Neural cell (in vitro differentiated cells): Measurements from ENCODE around the gene TMTC3. TPM values are rescaled to one million over a fixed set of nuclear protein-coding genes. Genes with fewer than 3 reads are reported as not detected.

Experiments used
- H2AFZ ChIP-seq: fragments of 200-600, 300-800 bp; sonication (generic), shearing (Covaris generic); 2 replicates; pipeline ENCODE4 v1.6.0; 2014; ENCODE audit warnings: low read depth, mild to moderate bottlenecking, antibody characterized with exemption, low read length, moderate library complexity
- H3F3A ChIP-seq: fragments of 200-600 bp; shearing (Covaris generic); 2 replicates; pipeline ENCODE4 v1.6.1; 2016; ENCODE audit warnings: mild to moderate bottlenecking, moderate library complexity, mixed read lengths, antibody characterized with exemption, low read length; ENCODE audit not compliant: insufficient read depth, poor library complexity, severe bottlenecking
- H3K27ac ChIP-seq: fragments of 200-600, 300-800 bp; sonication (generic), shearing (Covaris generic); 2 replicates; pipeline ENCODE4 v1.5.1; 2014; ENCODE audit warnings: mild to moderate bottlenecking, low read length, moderate library complexity
- H3K27me3 ChIP-seq: fragments of 300-800, 200-600 bp; sonication (generic), shearing (Covaris generic); 2 replicates; pipeline ENCODE4 v1.6.0; 2014; ENCODE audit warnings: mild to moderate bottlenecking, low read depth, low read length, moderate library complexity; ENCODE audit not compliant: insufficient read depth
- H3K36me3 ChIP-seq: fragments of 300-800, 200-600 bp; sonication (generic), shearing (Covaris generic); 2 replicates; pipeline ENCODE4 v1.5.1; 2014; ENCODE audit warnings: mild to moderate bottlenecking, antibody characterized with exemption, low read length, moderate library complexity; ENCODE audit not compliant: insufficient read depth
- H3K4me2 ChIP-seq: fragments of 300-800, 200-600 bp; sonication (generic), shearing (Covaris generic); 2 replicates; pipeline ENCODE4 v1.6.0; 2014; ENCODE audit warnings: mild to moderate bottlenecking, low read length
- H3K4me3 ChIP-seq: fragments of 300-800, 200-600 bp; sonication (generic), shearing (Covaris generic); 2 replicates; pipeline ENCODE4 v1.5.1; 2014; ENCODE audit warnings: mild to moderate bottlenecking, low read length, moderate library complexity
- H3K79me2 ChIP-seq: fragments of 200-600 bp; shearing (Covaris generic); replicated peaks from 2 replicates; pipeline ENCODE4 v1.6.0; 2014; ENCODE audit warnings: mild to moderate bottlenecking, low read length, moderate library complexity; ENCODE audit not compliant: insufficient read depth
- H3K9ac ChIP-seq: fragments of 300-800, 200-600 bp; sonication (generic), shearing (Covaris generic); 2 replicates; pipeline ENCODE4 v1.6.1; 2016; ENCODE audit warnings: mild to moderate bottlenecking, low read length, mixed read lengths
- H3K9me2 ChIP-seq: fragments of 200-600 bp; shearing (Covaris generic); 2 replicates; pipeline ENCODE4 v1.6.1; 2016; ENCODE audit warnings: mild to moderate bottlenecking, low read length, mixed read lengths; ENCODE audit not compliant: insufficient read depth
- H3K9me3 ChIP-seq: fragments of 200-600, 300-800 bp; sonication (generic), shearing (Covaris generic); 2 replicates; pipeline ENCODE4 v1.6.1; 2016; ENCODE audit warnings: mild to moderate bottlenecking, mixed run types, low read length, moderate library complexity, mixed read lengths
- H4K20me1 ChIP-seq: fragments of 200-600 bp; shearing (Covaris generic); 2 replicates; pipeline ENCODE4 v1.6.1; 2016; ENCODE audit warnings: mild to moderate bottlenecking, mixed run types; ENCODE audit not compliant: insufficient read depth
- CTCF ChIP-seq: fragments of 450-650 bp; IDR thresholded peaks from 2 replicates; pipeline ENCODE4 v1.5.1; 2014; ENCODE audit warnings: antibody characterized with exemption, mild to moderate bottlenecking, moderate library complexity; ENCODE audit not compliant: poor library complexity, severe bottlenecking
- EP300 ChIP-seq: fragments of 450-650 bp; conservative IDR thresholded peaks from 2 replicates; pipeline ENCODE4 v1.6.1; 2014; ENCODE audit warnings: antibody characterized with exemption, mild to moderate bottlenecking, moderate library complexity; ENCODE audit not compliant: poor library complexity, severe bottlenecking
- EZH2 ChIP-seq: fragments of 200-600, 300-800 bp; shearing (Covaris generic), sonication (generic); IDR thresholded peaks from 2 replicates; pipeline ENCODE4 v1.6.1; 2014; ENCODE audit warnings: antibody characterized with exemption, low read length, borderline replicate concordance, mild to moderate bottlenecking; ENCODE audit not compliant: insufficient read depth, poor library complexity, severe bottlenecking
- MXI1 ChIP-seq: fragments of 450-650 bp; conservative IDR thresholded peaks from 2 replicates; pipeline ENCODE4 v1.6.1; 2014; ENCODE audit warnings: antibody characterized with exemption, mild to moderate bottlenecking; ENCODE audit not compliant: poor library complexity, severe bottlenecking
- POLR2AphosphoS5 ChIP-seq: IDR thresholded peaks from 2 replicates; pipeline ENCODE4 v1.6.1; 2012
- RAD21 ChIP-seq: fragments of 450-650 bp; conservative IDR thresholded peaks from 2 replicates; pipeline ENCODE4 v1.6.1; 2014; ENCODE audit warnings: antibody characterized with exemption, mild to moderate bottlenecking, moderate library complexity
- REST ChIP-seq: IDR thresholded peaks from 2 replicates; pipeline ENCODE4 v1.6.1; 2012; ENCODE audit warnings: borderline replicate concordance
- SMC3 ChIP-seq: fragments of 450-650 bp; conservative IDR thresholded peaks from 2 replicates; pipeline ENCODE4 v1.6.1; 2014; ENCODE audit warnings: antibody characterized with exemption, mild to moderate bottlenecking, moderate library complexity; ENCODE audit not compliant: poor library complexity
- TAF1 ChIP-seq: IDR thresholded peaks from 2 replicates; pipeline ENCODE4 v1.6.1; 2012; ENCODE audit warnings: low read depth
- polyA plus RNA-seq: library from polyadenylated mRNA; depleted of rRNA; stranded (reverse); fragments of >200 nt; gene quantifications from 2 replicates; pipeline ENCODE4 v1.2.3, GENCODE V29; 2014

The TMTC3 gene
- polyA plus RNA-seq, 1 donor from 2014 or later: 17.2 TPM

- Histone ChIP-seq H3K9me3 (no peaks in the 10 kb centered on the region), H4K20me1 (no peaks in the 10 kb centered on the region), H3K79me2 (no peaks in the 10 kb centered on the region), H3K27ac (no peak overlapping the region), H3K4me3 (no peak overlapping the region), H2AFZ (no peak overlapping the region), H3K9me2 (no peaks in the 10 kb centered on the region), H3K27me3 (no peaks in the 10 kb centered on the region), H3K4me2 (no peak overlapping the region), H3K36me3 (peaks cover 5% of the 10 kb centered on the region), H3F3A (no peaks in the 10 kb centered on the region), H3K9ac (no peak overlapping the region)
- TF ChIP-seq MXI1: no peak
- no peak for TF ChIP-seq RAD21
- no peak for TF ChIP-seq TAF1
- no peak for TF ChIP-seq EP300
- no peak for TF ChIP-seq REST
- no peak for TF ChIP-seq POLR2AphosphoS5
- no peak for TF ChIP-seq EZH2
- TF ChIP-seq CTCF: no peak
- TF ChIP-seq SMC3: no peak
These were observed 46.1 kb downstream of the TMTC3 start for GRCh38 chr12:88188180-88188579.

GRCh38 chr12:88192426-88192825 lies 50.3 kb downstream of the TMTC3 start:
- H3K79me2 ChIP-seq: no peaks in the 10 kb centered on the region
- H3K9ac ChIP-seq: no peak overlapping the region
- H4K20me1 ChIP-seq: no peaks in the 10 kb centered on the region
- TF ChIP-seq TAF1 (no peak), SMC3 (no peak), RAD21 (no peak), EP300 (no peak), MXI1 (no peak), EZH2 (no peak), REST (no peak), CTCF (no peak), POLR2AphosphoS5 (no peak)
- no peak overlapping the region for H3K4me3 ChIP-seq
- no peaks in the 10 kb centered on the region for H3K27me3 ChIP-seq
- no peaks in the 10 kb centered on the region for H3K9me2 ChIP-seq
- no peak overlapping the region for H3K4me2 ChIP-seq
- H3F3A ChIP-seq: no peaks in the 10 kb centered on the region
- no peaks in the 10 kb centered on the region for H3K9me3 ChIP-seq
- H3K36me3 ChIP-seq: peaks cover 4% of the 10 kb centered on the region
- H3K27ac ChIP-seq: no peak overlapping the region
- H2AFZ ChIP-seq: no peak overlapping the region
